PC-9 (cell line): ENCODE data around the gene PC.

Experiments used
- CTCF ChIP-seq: fragments of 200-600 bp; sonication (generic); conservative IDR thresholded peaks from 2 replicates; pipeline ENCODE4 v1.6.1; 2017; ENCODE audit warnings: mixed run types, antibody characterized with exemption, mild to moderate bottlenecking, moderate library complexity
- EZH2 ChIP-seq: fragments of 200-600 bp; sonication (generic); IDR thresholded peaks from 2 replicates; pipeline ENCODE4 v1.8.0; 2017; ENCODE audit warnings: antibody characterized with exemption, low read depth

- TF ChIP-seq CTCF: no peak
- TF ChIP-seq EZH2: no peak
Measured at GRCh38 chr11:66975405-66976027, 17.3 kb upstream of the PC start.
